ENCODE results near the gene CFAP141.
"Not testable (repeated sequence)": the region's sequence is repeated elsewhere in the genome, so short reads cannot be mapped to it uniquely, and the experiment has no call there.

Gene CFAP141

DNA sequence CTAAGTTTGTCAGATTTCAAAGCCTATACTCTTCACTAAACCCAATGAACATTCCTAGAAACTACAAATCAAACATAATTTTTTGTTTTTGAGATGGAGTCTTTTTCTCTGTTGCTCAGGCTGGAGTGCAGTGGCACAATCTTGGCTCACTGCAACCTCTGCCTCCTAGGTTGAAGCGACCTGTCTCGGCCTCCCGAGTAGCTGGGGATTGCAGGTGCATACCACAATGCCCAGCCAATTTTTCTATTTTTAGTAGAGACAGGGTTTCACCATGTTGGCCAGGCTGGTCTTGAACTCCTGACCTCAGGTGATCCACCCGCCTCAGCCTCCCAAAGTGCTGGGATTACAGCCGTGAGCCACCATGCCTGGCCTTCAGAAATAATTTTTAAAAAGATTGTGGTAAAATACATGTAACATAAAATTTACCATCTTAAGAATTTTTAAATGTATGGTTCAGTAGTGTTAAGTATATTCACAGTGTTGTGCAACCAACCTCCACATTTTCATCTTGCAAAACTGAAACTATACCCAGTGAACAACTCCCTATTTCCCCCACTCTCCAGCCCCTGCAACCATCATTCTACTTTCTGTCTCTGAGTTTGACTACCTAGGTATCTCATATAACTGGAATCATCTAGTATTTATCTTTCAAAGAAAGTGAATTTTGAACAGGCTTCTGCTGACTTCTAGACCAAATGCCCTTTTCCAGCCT is 2.7 kb upstream of the CFAP141 start:
- H3K27ac ChIP-seq = no peak overlapping the region
- H3K4me3 ChIP-seq = no peak overlapping the region
- DNase-seq = no peak
- TF ChIP-seq, protein P1, sequence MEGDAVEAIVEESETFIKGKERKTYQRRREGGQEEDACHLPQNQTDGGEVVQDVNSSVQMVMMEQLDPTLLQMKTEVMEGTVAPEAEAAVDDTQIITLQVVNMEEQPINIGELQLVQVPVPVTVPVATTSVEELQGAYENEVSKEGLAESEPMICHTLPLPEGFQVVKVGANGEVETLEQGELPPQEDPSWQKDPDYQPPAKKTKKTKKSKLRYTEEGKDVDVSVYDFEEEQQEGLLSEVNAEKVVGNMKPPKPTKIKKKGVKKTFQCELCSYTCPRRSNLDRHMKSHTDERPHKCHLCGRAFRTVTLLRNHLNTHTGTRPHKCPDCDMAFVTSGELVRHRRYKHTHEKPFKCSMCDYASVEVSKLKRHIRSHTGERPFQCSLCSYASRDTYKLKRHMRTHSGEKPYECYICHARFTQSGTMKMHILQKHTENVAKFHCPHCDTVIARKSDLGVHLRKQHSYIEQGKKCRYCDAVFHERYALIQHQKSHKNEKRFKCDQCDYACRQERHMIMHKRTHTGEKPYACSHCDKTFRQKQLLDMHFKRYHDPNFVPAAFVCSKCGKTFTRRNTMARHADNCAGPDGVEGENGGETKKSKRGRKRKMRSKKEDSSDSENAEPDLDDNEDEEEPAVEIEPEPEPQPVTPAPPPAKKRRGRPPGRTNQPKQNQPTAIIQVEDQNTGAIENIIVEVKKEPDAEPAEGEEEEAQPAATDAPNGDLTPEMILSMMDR (IDR thresholded peaks at IDR 0.05) = no peak
- no peaks in the 10 kb centered on the region for H3K27me3 ChIP-seq
- H3K9me3 ChIP-seq = no peaks in the 10 kb centered on the region
- intact Hi-C loops (cut with DNase I; ENCODE audit: low total_unique reads) = no loop called here
- H3K36me3 ChIP-seq = peaks cover 78 to 91% (median 81%) of the 10 kb centered on the region in 3 donors
- no peaks in the 10 kb centered on the region for H3K4me1 ChIP-seq

- no peaks in the 10 kb centered on the region for H3K27me3 ChIP-seq
- H3K36me3 ChIP-seq = peaks cover 65 to 75% (median 65%) of the 10 kb centered on the region in 3 donors
- no peaks in the 10 kb centered on the region for H3K9me3 ChIP-seq
- TF ChIP-seq, protein P1 (IDR thresholded peaks at IDR 0.05) = no peak
- intact Hi-C loops (cut with DNase I; ENCODE audit: low total_unique reads) = no loop called here
- no peak for DNase-seq
- no peaks in the 10 kb centered on the region for H3K4me1 ChIP-seq
- no peak overlapping the region for H3K4me3 ChIP-seq
- no peak overlapping the region for H3K27ac ChIP-seq
Observed at GRCh38 chr1:154207262-154207661, 1.1 kb upstream of the CFAP141 start.

GRCh38 chr1:154205778-154206177 is 355 bp downstream of the CFAP141 start:
- H3K36me3 ChIP-seq = peaks cover 50 to 61% (median 51%) of the 10 kb centered on the region in 3 donors
- H3K4me1 ChIP-seq; H3K9me3 ChIP-seq; H3K27ac ChIP-seq; H3K4me3 ChIP-seq; intact Hi-C loops (cut with DNase I; ENCODE audit: low total_unique reads); H3K27me3 ChIP-seq: not testable (repeated sequence)
- peak in 1 of 2 donors; percentile 13 for DNase-seq

- H3K27ac ChIP-seq = peak overlapping the region; percentile 51 to 52
- H3K4me3 ChIP-seq = peak overlapping the region in 1 of 2 donors; percentile 19
- intact Hi-C loops (cut with DNase I; ENCODE audit: low total_unique reads) = loop anchor here (5.0 kb wide), 1 partner anchor 73 kb away; the partner anchor contains the start of gene HAX1
- H3K27me3 ChIP-seq = no peaks in the 10 kb centered on the region
- no peaks in the 10 kb centered on the region for H3K36me3 ChIP-seq
- TF ChIP-seq, protein P1 (IDR thresholded peaks at IDR 0.05) = no peak
- DNase-seq = no peak
- H3K9me3 ChIP-seq = no peaks in the 10 kb centered on the region
- peaks cover 0 to 5% (median 1%) of the 10 kb centered on the region in 4 donors for H3K4me1 ChIP-seq
Observed at GRCh38 chr1:154199563-154199879, 6.6 kb downstream of the CFAP141 start.

- H3K9me3 ChIP-seq = no peaks in the 10 kb centered on the region
- peak overlapping the region in 1 of 2 donors; percentile 19 for H3K4me3 ChIP-seq
- TF ChIP-seq, protein P1 (IDR thresholded peaks at IDR 0.05) = peak; percentile 45 to 49
- H3K36me3 ChIP-seq = no peaks in the 10 kb centered on the region
- H3K27ac ChIP-seq = peak overlapping the region; percentile 51 to 52
- peaks cover 0 to 3% of the 10 kb centered on the region in 2 donors for H3K27me3 ChIP-seq
- peak; percentile 29 to 36 for DNase-seq
- intact Hi-C loops (cut with DNase I; ENCODE audit: low total_unique reads) = loop anchor here (5.0 kb wide), 1 partner anchor 73 kb away; the partner anchor contains the start of gene HAX1
- H3K4me1 ChIP-seq = peaks cover 0 to 5% (median 1%) of the 10 kb centered on the region in 4 donors
Observed at GRCh38 chr1:154198756-154199562, 7.2 kb downstream of the CFAP141 start.

DNA sequence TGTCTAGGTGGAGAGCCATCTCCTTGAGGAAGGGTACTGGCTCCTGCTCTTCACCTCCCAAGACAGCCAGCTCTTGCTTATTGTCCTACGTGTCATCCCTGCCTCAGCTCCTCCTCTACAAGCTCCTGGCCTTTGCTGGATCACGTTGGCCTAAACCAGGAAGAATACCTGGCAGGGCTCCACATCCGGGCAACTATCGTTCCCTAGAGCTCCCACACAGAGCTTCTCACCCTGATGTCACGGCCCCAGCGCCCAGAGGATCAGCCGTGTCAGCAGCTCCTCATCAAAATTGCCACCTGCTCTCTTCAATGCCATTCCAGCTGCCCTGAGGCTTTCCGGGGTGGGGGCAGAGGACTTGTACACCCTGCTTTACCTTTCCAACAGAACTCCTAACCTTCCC is 12.3 kb downstream of the CFAP141 start:
- intact Hi-C loops (cut with DNase I; ENCODE audit: low total_unique reads) = no loop called here
- peak in 1 of 2 donors; percentile 45 for DNase-seq
- no peak overlapping the region for H3K4me3 ChIP-seq
- TF ChIP-seq, protein P1 (IDR thresholded peaks at IDR 0.05) = no peak
- no peaks in the 10 kb centered on the region for H3K9me3 ChIP-seq
- H3K36me3 ChIP-seq = no peaks in the 10 kb centered on the region
- peaks cover 0 to 18% (median 8%) of the 10 kb centered on the region in 4 donors for H3K4me1 ChIP-seq
- H3K27ac ChIP-seq = no peak overlapping the region
- H3K27me3 ChIP-seq = peaks cover 0 to 8% of the 10 kb centered on the region in 2 donors
